Endothelial cell (in vitro differentiated cells): Measurements from ENCODE around the gene ARHGAP30. TPM values are rescaled to one million over a fixed set of nuclear protein-coding genes. Genes with fewer than 3 reads are reported as not detected.

Experiments
- DNase-seq: peaks from one replicate; pipeline ENCODE4 v3.0.0; 2021; ENCODE audit warnings: low spot score
- H3K27ac Mint-ChIP-seq: one replicate; pipeline ENCODE4 v1.8.0; 2021; ENCODE audit warnings: mixed read lengths, inconsistent platforms; ENCODE audit not compliant: unreplicated experiment
- H3K27me3 Mint-ChIP-seq: one replicate; pipeline ENCODE4 v1.8.0; 2021; ENCODE audit warnings: mild to moderate bottlenecking, moderate library complexity, mixed read lengths, inconsistent platforms; ENCODE audit not compliant: unreplicated experiment
- H3K36me3 Mint-ChIP-seq: one replicate; pipeline ENCODE4 v1.8.0; 2021; ENCODE audit warnings: mild to moderate bottlenecking, low read depth, mixed read lengths, inconsistent platforms; ENCODE audit not compliant: unreplicated experiment
- H3K4me1 Mint-ChIP-seq: one replicate; pipeline ENCODE4 v1.8.0; 2021; ENCODE audit warnings: mild to moderate bottlenecking, mixed read lengths, inconsistent platforms; ENCODE audit not compliant: unreplicated experiment
- H3K4me3 Mint-ChIP-seq: one replicate; pipeline ENCODE4 v1.8.0; 2021; ENCODE audit warnings: mild to moderate bottlenecking, mixed read lengths, inconsistent platforms; ENCODE audit not compliant: unreplicated experiment
- H3K9me3 Mint-ChIP-seq: one replicate; pipeline ENCODE4 v1.8.0; 2021; ENCODE audit warnings: mixed read lengths, inconsistent platforms; ENCODE audit not compliant: unreplicated experiment
- total RNA-seq: library from RNA; stranded (reverse); fragmentation: NEBNext Ultra II Directional; extraction: Animal tissue kit (Norgen Biotek cat#: 25700); gene quantifications from one replicate; pipeline ENCODE4 v1.2.1, GENCODE V29; 2021; ENCODE audit not compliant: unreplicated experiment
- TF ChIP-seq, protein P1 (sequence below): fragments of 200-600 bp; sonication (generic); IDR thresholded peaks from one replicate; pipeline ENCODE4 v1.5.0; 2021; ENCODE audit warnings: antibody characterized with exemption; ENCODE audit not compliant: unreplicated experiment

Gene ARHGAP30
- total RNA-seq, 1 donor from 2014 or later: 0.23 TPM

DNA sequence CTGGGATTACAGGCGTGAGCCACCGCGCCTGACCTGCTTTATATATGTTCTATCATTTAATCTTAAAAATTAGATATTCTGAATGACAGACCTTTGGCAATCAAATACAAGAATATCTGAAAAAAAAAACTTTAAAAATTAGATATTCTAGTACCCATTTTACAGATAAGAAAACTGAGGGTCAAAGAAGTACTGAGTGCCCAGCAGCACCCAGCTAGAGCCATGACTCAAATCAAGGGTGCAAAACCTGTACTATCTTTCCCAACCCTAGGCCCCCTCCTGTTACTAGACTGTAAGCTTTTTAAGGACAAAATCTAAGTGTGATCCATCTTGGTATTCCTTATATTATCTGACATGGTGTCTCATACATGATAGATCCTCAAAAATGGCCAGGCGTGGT, 8.3 kb downstream of the ARHGAP30 start:
- no peak for DNase-seq
- no peak overlapping the region for H3K4me3 Mint-ChIP-seq
- TF ChIP-seq, protein P1, sequence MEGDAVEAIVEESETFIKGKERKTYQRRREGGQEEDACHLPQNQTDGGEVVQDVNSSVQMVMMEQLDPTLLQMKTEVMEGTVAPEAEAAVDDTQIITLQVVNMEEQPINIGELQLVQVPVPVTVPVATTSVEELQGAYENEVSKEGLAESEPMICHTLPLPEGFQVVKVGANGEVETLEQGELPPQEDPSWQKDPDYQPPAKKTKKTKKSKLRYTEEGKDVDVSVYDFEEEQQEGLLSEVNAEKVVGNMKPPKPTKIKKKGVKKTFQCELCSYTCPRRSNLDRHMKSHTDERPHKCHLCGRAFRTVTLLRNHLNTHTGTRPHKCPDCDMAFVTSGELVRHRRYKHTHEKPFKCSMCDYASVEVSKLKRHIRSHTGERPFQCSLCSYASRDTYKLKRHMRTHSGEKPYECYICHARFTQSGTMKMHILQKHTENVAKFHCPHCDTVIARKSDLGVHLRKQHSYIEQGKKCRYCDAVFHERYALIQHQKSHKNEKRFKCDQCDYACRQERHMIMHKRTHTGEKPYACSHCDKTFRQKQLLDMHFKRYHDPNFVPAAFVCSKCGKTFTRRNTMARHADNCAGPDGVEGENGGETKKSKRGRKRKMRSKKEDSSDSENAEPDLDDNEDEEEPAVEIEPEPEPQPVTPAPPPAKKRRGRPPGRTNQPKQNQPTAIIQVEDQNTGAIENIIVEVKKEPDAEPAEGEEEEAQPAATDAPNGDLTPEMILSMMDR: no peak
- H3K27me3 Mint-ChIP-seq: peaks cover 8% of the 10 kb centered on the region
- no peaks in the 10 kb centered on the region for H3K9me3 Mint-ChIP-seq
- no peak overlapping the region for H3K27ac Mint-ChIP-seq
- H3K4me1 Mint-ChIP-seq: peaks cover 3% of the 10 kb centered on the region
- H3K36me3 Mint-ChIP-seq: no peaks in the 10 kb centered on the region

DNA sequence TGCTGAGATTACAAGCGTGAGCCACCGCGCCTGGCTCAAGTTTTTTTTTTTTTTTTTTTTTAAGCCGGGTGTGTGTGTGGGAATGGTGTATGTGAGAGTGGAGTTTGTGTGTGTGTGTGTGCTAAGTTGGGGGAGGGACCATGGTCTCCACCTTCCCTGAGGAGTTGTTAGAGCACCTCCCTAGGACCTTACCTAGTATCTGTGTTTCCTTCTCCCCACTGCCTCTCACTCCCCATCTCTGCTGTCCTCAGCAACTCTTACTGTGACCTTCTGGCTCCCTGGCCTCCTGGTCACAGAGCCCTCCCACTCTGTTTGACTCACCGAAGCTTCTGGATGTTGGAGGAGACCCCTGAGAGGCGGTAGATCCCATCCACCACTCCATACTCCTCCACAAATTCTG, 10.4 kb downstream of the ARHGAP30 start:
- Mint-ChIP-seq H3K4me3 (no peak overlapping the region), H3K36me3 (no peaks in the 10 kb centered on the region), H3K4me1 (peaks cover 3% of the 10 kb centered on the region), H3K27me3 (peaks cover 3% of the 10 kb centered on the region), H3K9me3 (no peaks in the 10 kb centered on the region), H3K27ac (no peak overlapping the region)
- DNase-seq: no peak
- TF ChIP-seq, protein P1: no peak

DNA sequence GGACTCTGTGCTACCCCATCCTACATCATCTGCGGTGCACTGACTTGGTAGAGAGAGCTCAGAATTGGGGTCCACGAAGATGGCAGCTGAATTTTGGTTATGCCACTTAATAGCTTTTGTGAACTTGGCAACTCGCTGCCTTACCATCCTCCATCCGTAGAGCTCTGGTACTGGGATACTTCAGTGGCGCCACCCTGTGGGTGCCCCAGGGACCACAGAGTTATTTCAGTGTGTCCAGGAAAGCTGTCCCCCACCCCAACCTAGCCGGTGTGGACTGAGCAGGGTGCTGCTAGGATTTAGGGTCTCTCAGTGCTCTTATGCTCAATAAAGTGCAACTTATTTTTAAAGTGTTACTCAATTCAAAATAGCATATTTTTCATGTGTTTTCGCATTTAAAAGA, 14.9 kb downstream of the ARHGAP30 start:
- TF ChIP-seq, protein P1: no peak
- Mint-ChIP-seq H3K27ac (no peak overlapping the region), H3K9me3 (no peaks in the 10 kb centered on the region), H3K36me3 (peaks cover 4% of the 10 kb centered on the region), H3K4me3 (no peak overlapping the region), H3K27me3 (peaks cover under 1% of the 10 kb centered on the region), H3K4me1 (no peaks in the 10 kb centered on the region)
- DNase-seq: no peak

DNA sequence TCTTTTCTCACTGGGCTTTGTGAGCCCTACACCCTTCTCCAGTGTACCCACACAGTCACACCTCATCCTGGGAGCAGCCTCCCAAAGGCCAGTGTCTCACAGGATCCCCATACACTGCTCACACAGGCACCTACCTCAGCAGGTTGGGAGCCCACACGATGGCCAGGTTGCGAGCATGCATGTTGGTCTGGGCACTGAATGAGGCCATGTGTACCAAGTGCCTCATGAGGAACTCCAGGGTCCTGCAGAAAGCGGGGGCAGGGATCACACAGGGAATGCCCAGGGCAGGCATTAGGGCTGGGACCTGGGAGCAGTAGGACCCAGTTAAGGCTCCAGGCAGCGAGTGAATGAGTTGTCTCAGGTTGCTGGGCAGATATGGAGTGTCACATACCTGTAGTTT, 15.5 kb downstream of the ARHGAP30 start:
- no peak overlapping the region for H3K4me3 Mint-ChIP-seq
- no peaks in the 10 kb centered on the region for H3K4me1 Mint-ChIP-seq
- H3K36me3 Mint-ChIP-seq: peaks cover 4% of the 10 kb centered on the region
- no peaks in the 10 kb centered on the region for H3K27me3 Mint-ChIP-seq
- no peak for DNase-seq
- no peak overlapping the region for H3K27ac Mint-ChIP-seq
- TF ChIP-seq, protein P1: no peak
- H3K9me3 Mint-ChIP-seq: no peaks in the 10 kb centered on the region

DNA sequence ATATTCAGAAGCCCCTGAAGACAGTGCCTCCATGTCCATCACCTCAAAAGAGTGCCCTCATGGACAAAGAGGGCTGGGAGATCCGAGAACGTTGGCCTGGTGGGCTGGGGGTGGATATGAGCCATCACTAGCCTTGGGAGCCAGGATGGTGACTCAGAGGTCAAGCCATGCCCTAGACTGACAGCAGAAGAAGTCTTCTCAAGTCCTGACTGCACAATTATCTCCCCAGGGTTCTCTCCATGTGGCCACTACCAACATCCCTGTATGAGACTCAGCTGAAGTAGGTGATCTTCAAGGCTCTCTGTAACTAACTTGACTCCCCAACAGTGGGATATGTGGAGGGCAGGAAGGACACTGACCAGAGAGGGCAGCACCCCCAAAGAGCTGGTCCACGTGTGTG, 16.8 kb downstream of the ARHGAP30 start:
- Mint-ChIP-seq H3K9me3 (peaks cover 4% of the 10 kb centered on the region), H3K27me3 (peaks cover 4% of the 10 kb centered on the region), H3K27ac (no peak overlapping the region), H3K36me3 (peaks cover 12% of the 10 kb centered on the region), H3K4me1 (no peaks in the 10 kb centered on the region), H3K4me3 (no peak overlapping the region)
- no peak for DNase-seq
- TF ChIP-seq, protein P1: no peak
